Effector memory CD4-positive, alpha-beta T cell (primary cell): ENCODE measurements around the gene DENND10.

Experiments used
- DNase-seq, 3 donors: peaks; one replicate each; pipeline ENCODE4 v3.0.0-alpha.2; 2020
- H3K27ac ChIP-seq: 2 replicates; pipeline ENCODE4 v1.7.0; 2013; ENCODE audit warnings: mild to moderate bottlenecking, low read length, moderate library complexity; ENCODE audit not compliant: insufficient read depth, poor library complexity, severe bottlenecking
- H3K27me3 ChIP-seq: replicated peaks from 2 replicates; pipeline ENCODE4 v1.7.0; 2013; ENCODE audit warnings: mild to moderate bottlenecking, low read length; ENCODE audit not compliant: insufficient read depth, control insufficient read depth, poor library complexity, severe bottlenecking
- H3K36me3 ChIP-seq: 2 replicates; pipeline ENCODE4 v1.7.0; 2013; ENCODE audit warnings: mild to moderate bottlenecking, low read length, moderate library complexity; ENCODE audit not compliant: control insufficient read depth, insufficient read depth
- H3K4me1 ChIP-seq: 2 replicates; pipeline ENCODE4 v1.7.0; 2013; ENCODE audit warnings: low read length, mild to moderate bottlenecking; ENCODE audit not compliant: control insufficient read depth, insufficient read depth, poor library complexity, severe bottlenecking
- H3K4me3 ChIP-seq: 2 replicates; pipeline ENCODE4 v1.7.0; 2013; ENCODE audit warnings: low read length, low read depth, mild to moderate bottlenecking; ENCODE audit not compliant: insufficient read depth, poor library complexity, severe bottlenecking
- H3K9me3 ChIP-seq: 2 replicates; pipeline ENCODE4 v1.7.0; 2013; ENCODE audit warnings: mild to moderate bottlenecking, low read length, moderate library complexity; ENCODE audit not compliant: control insufficient read depth

DENND10 gene

DNA sequence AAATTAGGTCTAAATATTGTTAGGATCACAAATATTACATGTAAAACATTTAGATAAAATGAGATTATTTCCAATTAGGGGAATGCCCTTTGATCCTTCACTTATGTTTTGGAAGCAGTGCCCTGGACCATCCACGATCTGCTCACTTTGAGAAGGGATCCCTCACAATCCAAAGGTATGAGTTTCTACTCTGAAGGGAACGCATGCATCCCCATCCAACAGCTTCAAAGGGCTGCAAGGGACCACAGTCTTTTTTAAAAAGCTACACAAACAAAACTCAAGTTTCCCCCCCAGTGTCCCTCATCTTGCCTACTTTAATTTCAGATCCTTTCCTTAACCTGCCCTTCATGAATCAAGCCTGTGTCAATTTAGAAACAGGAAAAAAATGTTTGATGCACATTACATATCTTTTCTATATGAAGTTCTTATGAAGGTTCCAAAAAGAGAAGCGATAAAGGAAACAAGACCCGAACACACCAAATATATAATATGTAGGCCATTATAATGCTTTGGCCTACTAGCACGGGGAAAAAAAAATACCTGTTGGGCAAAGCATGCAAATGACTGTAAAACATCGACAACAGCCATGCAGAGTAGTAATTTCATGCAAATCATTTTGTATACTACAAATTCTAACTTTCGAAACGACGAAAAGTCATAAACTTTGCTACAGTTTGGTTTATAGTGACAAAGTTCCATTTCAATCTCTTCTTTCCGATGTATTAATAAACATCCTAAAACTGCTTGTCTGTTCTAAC, 25.3 kb upstream of the DENND10 start:
- H3K36me3 ChIP-seq = no peaks in the 10 kb centered on the region
- peak overlapping the region; percentile 98 for H3K27ac ChIP-seq
- peak overlapping the region; percentile 97 for H3K4me3 ChIP-seq
- peaks cover 24% of the 10 kb centered on the region for H3K4me1 ChIP-seq
- no peaks in the 10 kb centered on the region for H3K27me3 ChIP-seq
- H3K9me3 ChIP-seq = no peaks in the 10 kb centered on the region
- DNase-seq = no peak

DNA sequence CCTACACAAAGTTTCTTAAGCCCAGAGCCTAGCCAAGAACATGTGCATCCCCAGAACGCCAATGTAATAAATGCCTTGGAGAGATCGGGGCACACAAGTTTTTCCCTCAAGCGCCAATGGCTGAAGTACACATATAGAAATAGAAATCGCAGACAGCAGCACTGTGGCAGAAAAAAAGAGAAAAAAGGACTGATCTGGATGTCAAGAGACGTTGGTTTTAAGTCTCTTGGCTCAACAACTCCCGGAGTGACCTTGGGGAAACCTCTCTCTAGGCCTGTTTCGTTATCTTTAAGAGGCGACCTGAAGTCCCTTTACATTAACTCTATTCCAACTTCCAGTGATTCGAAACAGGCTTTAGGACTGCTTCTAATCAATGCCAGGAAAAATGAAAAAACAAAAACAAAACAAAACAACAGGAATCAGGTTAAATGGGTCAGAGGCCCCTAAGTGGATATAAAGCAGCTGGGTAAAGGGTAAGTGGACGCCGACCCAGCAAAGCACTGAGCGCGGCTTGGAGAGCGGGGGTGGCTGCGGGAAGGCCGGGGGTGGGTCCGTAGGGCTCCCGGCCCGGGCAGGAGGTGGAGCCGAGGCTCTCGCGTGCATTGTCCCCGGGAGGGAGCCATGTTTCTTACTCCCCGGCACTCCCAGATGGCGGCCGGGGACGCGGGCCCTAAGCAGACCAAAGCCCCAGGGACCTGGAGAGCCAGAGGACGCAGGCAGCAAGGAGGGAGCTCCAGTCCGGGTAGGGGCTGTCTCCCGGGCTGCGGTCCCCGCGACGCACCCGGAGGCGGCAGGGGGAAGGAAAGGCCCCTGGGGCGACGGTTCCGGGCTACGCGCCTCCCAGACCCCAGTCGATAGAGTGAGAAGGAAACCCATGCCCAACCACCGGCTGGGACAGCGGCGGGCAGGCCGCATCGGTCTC, 24.1 kb upstream of the DENND10 start:
- Histone ChIP-seq H3K27ac (peak overlapping the region; percentile 98), H3K4me1 (peaks cover 14% of the 10 kb centered on the region), H3K36me3 (no peaks in the 10 kb centered on the region), H3K27me3 (no peaks in the 10 kb centered on the region), H3K9me3 (no peaks in the 10 kb centered on the region), H3K4me3 (peak overlapping the region; percentile 97)
- DNase-seq = peak; percentile 34 to 51 (median 34)

DNA sequence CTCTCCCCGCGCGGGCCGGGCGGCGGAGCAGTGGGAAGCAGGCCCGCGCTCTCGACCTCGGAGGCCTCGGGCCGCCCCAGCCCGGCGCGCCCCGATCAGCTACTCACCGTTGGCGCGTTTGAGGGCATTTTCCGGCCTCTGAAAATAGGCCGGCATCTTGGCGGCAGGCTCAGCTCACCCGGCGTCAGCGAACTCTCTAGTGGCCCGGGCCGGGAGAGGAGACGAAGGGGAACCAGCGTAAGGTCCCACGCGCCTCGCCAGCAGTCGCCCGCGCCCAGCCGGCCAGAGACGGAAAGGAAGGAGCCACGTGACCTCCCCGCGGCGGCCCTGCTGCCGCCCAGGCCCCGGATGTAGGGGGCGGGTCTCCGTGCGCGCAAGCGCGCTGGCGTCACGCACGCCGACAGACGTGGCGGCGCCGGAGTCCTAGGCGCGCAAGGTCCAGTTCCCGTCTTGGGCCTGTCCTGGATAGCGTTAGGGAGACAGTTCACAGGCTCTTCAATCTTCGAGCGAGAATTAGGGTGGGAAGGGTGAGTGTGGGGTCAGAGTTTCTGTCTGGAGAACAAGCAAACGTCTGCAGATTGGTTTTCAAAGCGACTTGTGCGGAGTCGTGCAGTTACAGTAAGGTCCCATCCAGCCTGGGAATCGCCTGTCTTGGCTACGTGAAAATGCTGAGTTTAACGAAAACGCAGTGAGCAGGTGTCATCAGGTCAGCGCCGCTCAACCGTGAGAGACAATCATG, 23.2 kb upstream of the DENND10 start, which contains the start of gene EIF3A:
Gene EIF3A, minus strand, starts transcription at position 297 of the 739 bp plus-strand sequence. Its CDS starts 141 bp downstream, at position 156.
- H3K4me3 ChIP-seq = peak within 1 kb of the TSS; percentile 97
- no peaks in the 10 kb centered on the region for H3K27me3 ChIP-seq
- peak within 1 kb of the TSS; percentile 98 for H3K27ac ChIP-seq
- H3K36me3 ChIP-seq = no peaks in the 10 kb centered on the region
- H3K9me3 ChIP-seq = no peaks in the 10 kb centered on the region
- peak; percentile 81 to 83 (median 83) for DNase-seq
- H3K4me1 ChIP-seq = peaks cover 14% of the 10 kb centered on the region

DNA sequence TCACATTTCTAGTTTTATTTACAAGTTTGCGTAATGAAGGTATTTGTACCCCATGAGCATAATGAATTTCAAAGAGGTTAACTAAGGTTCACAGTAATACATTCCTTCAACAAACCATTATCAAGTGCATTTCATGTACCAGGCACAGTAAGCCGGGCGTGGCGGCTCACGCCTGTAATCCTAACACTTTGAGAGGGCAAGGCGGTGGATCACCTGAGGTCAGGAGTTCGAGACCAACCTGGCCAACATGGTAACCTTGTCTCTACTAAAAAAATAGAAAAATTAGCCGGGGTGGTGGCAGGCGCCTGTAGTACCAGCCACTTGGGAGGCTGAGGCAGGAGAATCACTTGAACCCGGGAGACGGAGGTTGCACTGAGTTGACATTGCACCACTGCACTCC, 19.0 kb upstream of the DENND10 start:
- no peaks in the 10 kb centered on the region for H3K9me3 ChIP-seq
- peaks cover 6% of the 10 kb centered on the region for H3K4me1 ChIP-seq
- no peak overlapping the region for H3K4me3 ChIP-seq
- no peaks in the 10 kb centered on the region for H3K27me3 ChIP-seq
- H3K36me3 ChIP-seq = no peaks in the 10 kb centered on the region
- H3K27ac ChIP-seq = no peak overlapping the region
- DNase-seq = no peak

DNA sequence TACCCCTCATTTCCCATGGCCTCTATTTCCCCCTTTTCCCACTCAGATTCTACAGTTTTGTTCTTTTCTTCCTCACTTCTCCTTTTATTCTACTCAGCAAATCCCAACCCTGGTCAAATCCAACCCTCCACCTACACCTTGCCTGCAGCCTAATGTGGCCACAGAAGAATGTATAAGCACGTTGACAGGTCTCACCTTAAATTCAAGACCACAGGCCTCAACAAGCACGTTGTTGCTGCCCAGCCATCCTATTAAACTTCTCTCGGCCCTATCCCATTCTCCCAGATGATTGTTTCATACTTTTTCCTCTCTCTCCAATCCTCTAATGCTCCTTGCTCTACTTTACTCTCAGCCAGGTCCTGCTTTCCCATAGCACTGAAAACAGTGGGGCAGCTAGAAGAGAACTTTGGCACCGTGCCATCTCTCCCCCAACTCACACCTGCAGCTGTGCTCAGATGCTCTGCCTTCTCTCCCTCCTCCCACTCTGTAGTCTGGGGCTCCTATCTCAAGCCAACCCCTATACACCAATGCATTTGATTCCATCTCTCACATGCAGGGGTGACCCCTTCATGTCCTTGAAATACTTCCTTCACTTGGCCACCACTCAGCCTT, 16.5 kb upstream of the DENND10 start:
- H3K27me3 ChIP-seq = no peaks in the 10 kb centered on the region
- H3K9me3 ChIP-seq = no peaks in the 10 kb centered on the region
- H3K4me3 ChIP-seq = no peak overlapping the region
- no peaks in the 10 kb centered on the region for H3K36me3 ChIP-seq
- DNase-seq = no peak
- peaks cover 26% of the 10 kb centered on the region for H3K4me1 ChIP-seq
- no peak overlapping the region for H3K27ac ChIP-seq

DNA sequence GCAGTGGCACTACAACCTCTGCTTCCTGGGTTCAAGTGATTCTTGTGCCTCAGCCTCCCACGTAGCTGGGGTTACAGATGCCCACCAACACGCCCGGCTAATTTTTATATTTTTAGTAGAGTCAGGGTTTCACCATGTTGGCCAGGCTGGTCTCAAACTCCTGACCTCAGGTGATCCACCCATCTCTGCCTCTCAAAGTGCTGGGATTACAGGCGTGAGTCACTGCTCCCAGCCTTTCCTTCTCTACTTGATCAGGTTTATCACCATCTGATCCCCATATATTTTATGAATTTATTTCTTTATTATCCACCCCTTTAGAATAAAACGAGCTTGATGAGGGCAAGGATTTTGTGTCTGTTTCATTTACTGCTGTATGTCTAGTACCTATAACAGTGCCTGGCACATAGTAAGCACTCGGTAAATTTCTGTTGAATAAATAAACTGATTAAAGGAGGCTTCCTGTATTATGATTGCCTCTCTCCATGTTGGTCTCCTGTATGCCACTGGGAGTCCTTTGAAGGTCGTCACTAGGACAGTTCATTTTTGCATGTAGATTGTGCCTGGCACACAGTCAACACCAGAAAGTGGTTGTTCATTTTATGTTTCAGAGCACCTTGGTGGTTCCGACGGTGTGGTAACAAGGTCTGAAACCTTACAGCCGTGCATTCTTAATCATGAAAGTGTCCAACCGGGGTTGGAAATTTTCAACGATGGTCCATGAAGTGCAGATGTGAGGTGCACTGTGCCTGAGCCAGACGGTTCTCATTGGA, 13.7 kb upstream of the DENND10 start:
- no peak overlapping the region for H3K4me3 ChIP-seq
- no peaks in the 10 kb centered on the region for H3K27me3 ChIP-seq
- peaks cover 37% of the 10 kb centered on the region for H3K4me1 ChIP-seq
- H3K36me3 ChIP-seq = no peaks in the 10 kb centered on the region
- peak in 2 of 3 donors; percentile 16 to 56 for DNase-seq
- H3K9me3 ChIP-seq = no peaks in the 10 kb centered on the region
- H3K27ac ChIP-seq = peak overlapping the region; percentile 82

DNA sequence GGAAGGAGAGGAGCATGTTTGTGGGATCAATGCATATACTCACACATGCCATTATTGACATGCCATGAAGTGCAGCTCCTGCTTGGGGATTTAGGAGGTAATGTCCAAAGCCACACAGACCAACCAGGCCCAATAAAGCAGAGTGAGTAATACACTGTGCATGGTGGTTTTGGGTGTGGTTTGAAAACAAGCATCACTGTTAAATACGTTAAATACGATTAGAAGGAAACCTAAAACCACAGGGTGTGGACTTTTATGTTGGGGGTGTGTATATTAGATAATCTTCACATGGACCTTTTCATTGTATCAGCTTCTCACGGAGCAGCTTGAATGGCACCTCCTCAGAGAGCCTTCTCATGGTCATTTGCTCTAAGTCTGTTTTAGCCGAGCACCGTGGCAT, 12.9 kb upstream of the DENND10 start:
- Histone ChIP-seq H3K4me1 (peaks cover 41% of the 10 kb centered on the region), H3K36me3 (no peaks in the 10 kb centered on the region), H3K9me3 (no peaks in the 10 kb centered on the region), H3K27ac (peak overlapping the region; percentile 82), H3K27me3 (no peaks in the 10 kb centered on the region), H3K4me3 (no peak overlapping the region)
- DNase-seq = peak; percentile 24 to 51 (median 45)

DNA sequence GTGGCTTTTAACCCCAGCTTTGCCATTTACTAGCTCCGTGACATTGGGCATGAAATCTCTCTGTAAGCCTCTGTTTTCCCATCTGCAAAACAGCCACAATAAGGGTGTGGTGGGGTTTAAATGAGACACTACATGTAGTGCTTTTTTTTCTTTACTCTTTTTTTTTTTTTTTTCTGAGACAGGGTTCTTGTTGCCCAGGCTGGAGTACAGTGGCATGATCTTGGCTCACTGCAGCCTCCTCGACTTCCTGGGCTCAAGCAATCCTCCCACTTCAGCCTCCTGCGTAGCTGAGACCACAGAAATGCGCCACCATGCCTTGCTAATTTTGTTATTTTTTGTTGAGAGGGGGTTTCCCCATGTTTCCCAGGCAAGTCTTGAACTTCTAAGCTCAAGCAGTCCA, 8.3 kb upstream of the DENND10 start:
- peaks cover 28% of the 10 kb centered on the region for H3K4me1 ChIP-seq
- H3K36me3 ChIP-seq = no peaks in the 10 kb centered on the region
- no peak overlapping the region for H3K4me3 ChIP-seq
- no peaks in the 10 kb centered on the region for H3K27me3 ChIP-seq
- no peak for DNase-seq
- no peak overlapping the region for H3K27ac ChIP-seq
- H3K9me3 ChIP-seq = no peaks in the 10 kb centered on the region
